HG03439 (cell line): Measurements from ENCODE around the gene FBXW10B.
"Not testable (repeated sequence)": the region's sequence is repeated elsewhere in the genome, so short reads cannot be mapped to it uniquely, and the experiment has no call there.

Source experiments
- ATAC-seq: cut with Tn5 transposase; IDR thresholded peaks from one replicate; pipeline ENCODE4 v1.9.1; 2021; ENCODE audit warnings: mild to moderate bottlenecking, moderate library complexity; ENCODE audit not compliant: unreplicated experiment

The FBXW10B gene

GRCh38 chr17:15619331-15620058 is at the start of gene FBXW10B:
Gene FBXW10B (minus strand): TSS chr17:15619704. CDS start chr17:15619512, 192 bp downstream.
- ATAC-seq: not testable (repeated sequence)

- ATAC-seq: no peak
These were observed 44.2 kb upstream of the FBXW10B start for GRCh38 chr17:15663691-15664090.

GRCh38 chr17:15663176-15663575 is 43.7 kb upstream of the FBXW10B start:
- no peak for ATAC-seq

- ATAC-seq: no peak
These were observed 43.2 kb upstream of the FBXW10B start for GRCh38 chr17:15662681-15663080.

GRCh38 chr17:15660077-15660476 is 40.6 kb upstream of the FBXW10B start:
- no peak for ATAC-seq

GRCh38 chr17:15659663-15660062 is 40.2 kb upstream of the FBXW10B start:
- ATAC-seq: no peak

GRCh38 chr17:15659236-15659635 is 39.7 kb upstream of the FBXW10B start:
- no peak for ATAC-seq

- ATAC-seq: no peak
These were observed 38.8 kb upstream of the FBXW10B start for GRCh38 chr17:15658296-15658695.

- no peak for ATAC-seq
These were observed 38.4 kb upstream of the FBXW10B start for GRCh38 chr17:15657868-15658267.

- no peak for ATAC-seq
These were observed 35.5 kb upstream of the FBXW10B start for GRCh38 chr17:15654886-15655561.

GRCh38 chr17:15654401-15654800 is 34.9 kb upstream of the FBXW10B start:
- not testable (repeated sequence) for ATAC-seq

GRCh38 chr17:15652960-15653359 is 33.5 kb upstream of the FBXW10B start:
- ATAC-seq: no peak

- no peak for ATAC-seq
These were observed 32.1 kb upstream of the FBXW10B start for GRCh38 chr17:15651583-15652110.

- no peak for ATAC-seq
These were observed 31.5 kb upstream of the FBXW10B start for GRCh38 chr17:15650741-15651582.

GRCh38 chr17:15649861-15650421 is 30.4 kb upstream of the FBXW10B start:
- ATAC-seq: no peak

- no peak for ATAC-seq
These were observed 28.9 kb upstream of the FBXW10B start for GRCh38 chr17:15648386-15648785.

GRCh38 chr17:15645942-15646312 is 26.4 kb upstream of the FBXW10B start:
- ATAC-seq: not testable (repeated sequence)

GRCh38 chr17:15645099-15645941 is 25.8 kb upstream of the FBXW10B start:
- not testable (repeated sequence) for ATAC-seq

- not testable (repeated sequence) for ATAC-seq
These were observed 23.2 kb upstream of the FBXW10B start for GRCh38 chr17:15642505-15643251.
